ENCODE results near the gene ZNF630. TPM values are rescaled to one million over a fixed set of nuclear protein-coding genes. Genes with fewer than 3 reads are reported as not detected.

Gene ZNF630
- polyA plus RNA-seq, 1 donor from 2014 or later: 2.3 TPM

DNA sequence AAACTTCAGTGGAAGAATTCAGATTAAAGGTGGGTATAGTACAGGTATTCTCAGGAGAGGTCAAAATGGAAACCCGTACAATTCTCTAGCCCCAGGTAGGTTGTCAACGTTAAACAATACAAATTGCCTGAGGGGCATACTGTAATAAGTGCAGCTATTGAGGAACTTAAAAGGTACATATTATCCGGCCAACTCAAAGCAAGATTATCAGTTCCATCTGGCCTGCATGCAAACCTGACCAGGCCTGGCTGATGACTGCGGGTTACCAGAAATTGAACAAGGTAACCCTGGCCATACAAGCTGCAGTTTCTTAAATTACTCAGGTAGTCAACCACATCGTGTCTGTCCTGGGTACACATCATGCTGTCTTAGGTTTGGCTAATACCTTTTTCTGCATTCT lies 12.3 kb upstream of the ZNF630 start:
- no peaks in the 10 kb centered on the region for H3K27me3 ChIP-seq (ENCODE audit: insufficient read depth, low read depth, low read length)
- no peak overlapping the region for H3K9ac ChIP-seq (ENCODE audit: low read length)
- no peak overlapping the region for H3K4me3 ChIP-seq (ENCODE audit: low read length)
- H3K79me2 ChIP-seq (replicated peaks; ENCODE audit: insufficient read depth, low read length): no peaks in the 10 kb centered on the region
- no peaks in the 10 kb centered on the region for H3K9me2 ChIP-seq (ENCODE audit: insufficient read depth, low read length)
- H4K20me1 ChIP-seq (ENCODE audit: insufficient read depth): no peaks in the 10 kb centered on the region
- no peaks in the 10 kb centered on the region for H3K9me3 ChIP-seq (ENCODE audit: low read length)
- no peak overlapping the region for H3K4me2 ChIP-seq (ENCODE audit: low read length)
- TF ChIP-seq TAF1 (IDR thresholded peaks at IDR 0.05; ENCODE audit: low read depth): no peak
- TF ChIP-seq MXI1 (conservative IDR thresholded peaks at IDR 0.05; ENCODE audit: poor library complexity, severe bottlenecking): no peak
- TF ChIP-seq SMC3 (conservative IDR thresholded peaks at IDR 0.05; ENCODE audit: poor library complexity): no peak
- TF ChIP-seq POLR2AphosphoS5 (IDR thresholded peaks at IDR 0.05): no peak
- no peak for TF ChIP-seq RAD21 (conservative IDR thresholded peaks at IDR 0.05)
- no peak for TF ChIP-seq EZH2 (IDR thresholded peaks at IDR 0.05; ENCODE audit: borderline replicate concordance, insufficient read depth, low read length, poor library complexity, severe bottlenecking)
- no peak for TF ChIP-seq EP300 (conservative IDR thresholded peaks at IDR 0.05; ENCODE audit: poor library complexity, severe bottlenecking)
- TF ChIP-seq, protein P1, sequence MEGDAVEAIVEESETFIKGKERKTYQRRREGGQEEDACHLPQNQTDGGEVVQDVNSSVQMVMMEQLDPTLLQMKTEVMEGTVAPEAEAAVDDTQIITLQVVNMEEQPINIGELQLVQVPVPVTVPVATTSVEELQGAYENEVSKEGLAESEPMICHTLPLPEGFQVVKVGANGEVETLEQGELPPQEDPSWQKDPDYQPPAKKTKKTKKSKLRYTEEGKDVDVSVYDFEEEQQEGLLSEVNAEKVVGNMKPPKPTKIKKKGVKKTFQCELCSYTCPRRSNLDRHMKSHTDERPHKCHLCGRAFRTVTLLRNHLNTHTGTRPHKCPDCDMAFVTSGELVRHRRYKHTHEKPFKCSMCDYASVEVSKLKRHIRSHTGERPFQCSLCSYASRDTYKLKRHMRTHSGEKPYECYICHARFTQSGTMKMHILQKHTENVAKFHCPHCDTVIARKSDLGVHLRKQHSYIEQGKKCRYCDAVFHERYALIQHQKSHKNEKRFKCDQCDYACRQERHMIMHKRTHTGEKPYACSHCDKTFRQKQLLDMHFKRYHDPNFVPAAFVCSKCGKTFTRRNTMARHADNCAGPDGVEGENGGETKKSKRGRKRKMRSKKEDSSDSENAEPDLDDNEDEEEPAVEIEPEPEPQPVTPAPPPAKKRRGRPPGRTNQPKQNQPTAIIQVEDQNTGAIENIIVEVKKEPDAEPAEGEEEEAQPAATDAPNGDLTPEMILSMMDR (IDR thresholded peaks at IDR 0.05; ENCODE audit: poor library complexity, severe bottlenecking): no peak
- TF ChIP-seq, protein P2, sequence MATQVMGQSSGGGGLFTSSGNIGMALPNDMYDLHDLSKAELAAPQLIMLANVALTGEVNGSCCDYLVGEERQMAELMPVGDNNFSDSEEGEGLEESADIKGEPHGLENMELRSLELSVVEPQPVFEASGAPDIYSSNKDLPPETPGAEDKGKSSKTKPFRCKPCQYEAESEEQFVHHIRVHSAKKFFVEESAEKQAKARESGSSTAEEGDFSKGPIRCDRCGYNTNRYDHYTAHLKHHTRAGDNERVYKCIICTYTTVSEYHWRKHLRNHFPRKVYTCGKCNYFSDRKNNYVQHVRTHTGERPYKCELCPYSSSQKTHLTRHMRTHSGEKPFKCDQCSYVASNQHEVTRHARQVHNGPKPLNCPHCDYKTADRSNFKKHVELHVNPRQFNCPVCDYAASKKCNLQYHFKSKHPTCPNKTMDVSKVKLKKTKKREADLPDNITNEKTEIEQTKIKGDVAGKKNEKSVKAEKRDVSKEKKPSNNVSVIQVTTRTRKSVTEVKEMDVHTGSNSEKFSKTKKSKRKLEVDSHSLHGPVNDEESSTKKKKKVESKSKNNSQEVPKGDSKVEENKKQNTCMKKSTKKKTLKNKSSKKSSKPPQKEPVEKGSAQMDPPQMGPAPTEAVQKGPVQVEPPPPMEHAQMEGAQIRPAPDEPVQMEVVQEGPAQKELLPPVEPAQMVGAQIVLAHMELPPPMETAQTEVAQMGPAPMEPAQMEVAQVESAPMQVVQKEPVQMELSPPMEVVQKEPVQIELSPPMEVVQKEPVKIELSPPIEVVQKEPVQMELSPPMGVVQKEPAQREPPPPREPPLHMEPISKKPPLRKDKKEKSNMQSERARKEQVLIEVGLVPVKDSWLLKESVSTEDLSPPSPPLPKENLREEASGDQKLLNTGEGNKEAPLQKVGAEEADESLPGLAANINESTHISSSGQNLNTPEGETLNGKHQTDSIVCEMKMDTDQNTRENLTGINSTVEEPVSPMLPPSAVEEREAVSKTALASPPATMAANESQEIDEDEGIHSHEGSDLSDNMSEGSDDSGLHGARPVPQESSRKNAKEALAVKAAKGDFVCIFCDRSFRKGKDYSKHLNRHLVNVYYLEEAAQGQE (IDR thresholded peaks at IDR 0.05; ENCODE audit: borderline replicate concordance): no peak
- H3K36me3 ChIP-seq (ENCODE audit: insufficient read depth, low read length): no peaks in the 10 kb centered on the region
- no peak overlapping the region for H3K27ac ChIP-seq (ENCODE audit: low read length)
- no peaks in the 10 kb centered on the region for H3F3A ChIP-seq (ENCODE audit: insufficient read depth, low read length, poor library complexity, severe bottlenecking)
- H2AFZ ChIP-seq (ENCODE audit: low read depth, low read length): no peak overlapping the region

DNA sequence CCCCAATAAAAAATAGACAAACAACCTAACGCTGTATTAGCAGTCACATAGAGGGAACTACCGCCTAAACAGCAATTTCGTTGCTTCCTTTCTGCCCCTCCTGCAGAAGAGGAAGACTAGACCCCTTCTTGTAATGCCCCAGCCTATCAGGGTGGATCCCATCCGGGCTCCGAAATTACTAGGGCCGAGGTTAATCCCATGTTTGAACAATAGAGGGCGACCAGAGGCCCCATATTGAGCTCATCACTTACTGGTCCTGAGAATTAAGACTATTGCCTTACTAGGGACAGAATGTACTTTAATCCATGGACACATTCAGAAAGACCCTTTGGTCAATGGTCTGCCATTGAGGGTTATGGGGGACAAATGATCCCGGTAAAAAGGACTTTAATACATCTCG lies 11.8 kb upstream of the ZNF630 start:
- H3K27ac ChIP-seq (ENCODE audit: low read length): no peak overlapping the region
- H2AFZ ChIP-seq (ENCODE audit: low read depth, low read length): no peak overlapping the region
- H3F3A ChIP-seq (ENCODE audit: insufficient read depth, low read length, poor library complexity, severe bottlenecking): no peaks in the 10 kb centered on the region
- H3K4me3 ChIP-seq (ENCODE audit: low read length): no peak overlapping the region
- H3K9me3 ChIP-seq (ENCODE audit: low read length): no peaks in the 10 kb centered on the region
- no peaks in the 10 kb centered on the region for H3K27me3 ChIP-seq (ENCODE audit: insufficient read depth, low read depth, low read length)
- H3K4me2 ChIP-seq (ENCODE audit: low read length): no peak overlapping the region
- H3K9ac ChIP-seq (ENCODE audit: low read length): no peak overlapping the region
- H4K20me1 ChIP-seq (ENCODE audit: insufficient read depth): no peaks in the 10 kb centered on the region
- no peak for TF ChIP-seq TAF1 (IDR thresholded peaks at IDR 0.05; ENCODE audit: low read depth)
- TF ChIP-seq SMC3 (conservative IDR thresholded peaks at IDR 0.05; ENCODE audit: poor library complexity): peak; percentile 17
- TF ChIP-seq EP300 (conservative IDR thresholded peaks at IDR 0.05; ENCODE audit: poor library complexity, severe bottlenecking): no peak
- TF ChIP-seq, protein P1 (IDR thresholded peaks at IDR 0.05; ENCODE audit: poor library complexity, severe bottlenecking): peak; percentile 45
- TF ChIP-seq RAD21 (conservative IDR thresholded peaks at IDR 0.05): peak; percentile 44
- no peaks in the 10 kb centered on the region for H3K79me2 ChIP-seq (replicated peaks; ENCODE audit: insufficient read depth, low read length)
- no peaks in the 10 kb centered on the region for H3K36me3 ChIP-seq (ENCODE audit: insufficient read depth, low read length)
- no peaks in the 10 kb centered on the region for H3K9me2 ChIP-seq (ENCODE audit: insufficient read depth, low read length)
